NCI-H1105 treated with DMSO at 0.1 percent for 48 hours (cell line): ENCODE results near the gene TIMM13.

Experiments used
- DNase-seq: peaks from one replicate; lab custom pipeline; 2025; lab: John Stamatoyannopoulos, UW

Gene TIMM13

GRCh38 chr19:2382530-2383222 lies 44.7 kb downstream of the TIMM13 start:
- DNase-seq = no peak

GRCh38 chr19:2381148-2381820 lies 46.1 kb downstream of the TIMM13 start:
- DNase-seq = no peak

GRCh38 chr19:2380567-2380966 lies 46.8 kb downstream of the TIMM13 start:
- DNase-seq = no peak

GRCh38 chr19:2376784-2377519 lies 50.4 kb downstream of the TIMM13 start:
- no peak for DNase-seq
